ENCODE results near the gene ULBP3.

Gene ULBP3

DNA sequence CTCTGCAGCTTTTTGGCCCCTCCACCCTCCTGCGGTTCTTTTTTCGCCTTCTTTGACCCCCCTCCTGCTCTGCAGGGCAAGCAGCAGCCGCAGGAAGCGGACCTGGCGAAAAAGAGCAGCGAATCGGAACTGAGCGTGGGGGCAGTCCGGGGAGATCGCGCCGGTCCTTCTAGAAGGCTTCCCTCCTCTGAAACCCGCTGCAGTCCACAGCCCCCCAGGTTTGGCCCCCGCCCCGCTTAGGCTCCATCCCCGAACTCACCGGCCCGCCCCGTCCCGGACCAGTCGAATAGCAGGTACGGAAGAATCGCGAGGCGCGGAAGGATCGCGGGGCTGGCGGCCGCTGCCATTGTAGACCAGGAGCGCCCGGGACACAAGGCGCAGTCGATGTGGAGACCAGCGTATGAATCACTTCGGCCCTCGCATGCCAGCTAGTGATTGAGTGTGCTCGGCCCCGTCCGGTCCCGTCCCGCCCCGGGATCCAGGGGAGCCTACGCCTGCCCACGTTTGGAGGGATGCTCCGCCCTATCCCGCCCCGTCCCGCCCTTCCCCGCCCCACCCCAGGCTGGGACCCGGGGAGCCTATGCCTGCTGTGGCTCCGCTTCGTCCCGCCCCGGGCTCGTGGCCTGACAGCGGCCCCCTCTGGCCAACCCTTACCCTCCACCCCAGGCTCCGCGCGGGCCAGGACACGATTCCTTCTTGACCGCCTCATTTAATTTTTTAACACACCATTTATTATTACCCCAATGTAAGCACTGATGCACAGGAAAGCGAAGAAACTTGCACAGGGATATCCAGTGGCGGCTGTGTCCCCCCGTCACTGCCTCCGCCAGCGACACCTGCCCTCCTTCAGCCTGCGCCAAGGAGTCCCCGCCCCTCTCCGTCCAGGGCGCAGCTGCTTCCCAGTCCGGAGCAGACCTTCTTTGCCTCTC lies at the start of gene ULBP3:
ULBP3 (minus strand) TSS at position 402 of the 929 bp plus-strand sequence; CDS start at position 347, 55 bp downstream.
- peak; percentile 57 for DNase-seq

DNA sequence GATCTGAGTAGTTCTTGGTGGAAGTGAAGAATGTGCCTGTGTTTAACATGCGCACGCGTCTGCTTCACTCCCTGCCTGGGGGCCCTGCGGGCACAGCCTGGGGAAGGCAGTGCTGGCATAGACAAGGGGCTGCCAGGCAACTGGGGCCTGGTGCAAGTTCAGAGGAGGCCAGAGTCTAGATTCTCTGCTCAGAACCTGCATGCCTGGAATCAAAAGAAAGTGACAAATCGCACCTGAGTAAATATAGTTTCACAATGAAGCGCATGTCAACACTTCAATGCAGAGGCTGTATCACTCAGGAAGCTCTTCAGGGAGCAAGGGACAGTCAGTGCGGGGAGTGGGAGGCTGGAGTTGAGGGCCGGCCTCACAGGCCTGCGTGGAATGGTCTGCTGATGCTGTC lies 49.7 kb upstream of the ULBP3 start:
- no peak for DNase-seq

DNA sequence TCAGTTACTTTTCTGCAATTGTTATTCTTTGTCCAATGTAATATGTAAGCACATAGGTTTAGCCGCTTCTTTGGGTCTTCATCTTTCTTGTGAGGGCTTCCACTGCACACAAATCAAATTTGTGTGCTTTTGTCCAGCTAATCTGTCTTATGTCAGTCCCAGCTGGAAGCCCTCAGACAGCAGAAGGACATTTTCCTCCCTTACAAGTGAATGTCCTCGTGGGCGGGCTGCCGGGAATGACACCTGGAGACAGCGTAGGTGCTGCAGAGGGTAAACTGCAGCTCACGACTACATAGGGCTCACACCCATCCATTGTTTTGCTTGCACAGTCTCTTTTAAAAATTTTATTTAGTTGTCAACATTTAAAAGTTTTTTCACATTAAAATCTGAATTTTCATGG lies 49.3 kb upstream of the ULBP3 start:
- no peak for DNase-seq

DNA sequence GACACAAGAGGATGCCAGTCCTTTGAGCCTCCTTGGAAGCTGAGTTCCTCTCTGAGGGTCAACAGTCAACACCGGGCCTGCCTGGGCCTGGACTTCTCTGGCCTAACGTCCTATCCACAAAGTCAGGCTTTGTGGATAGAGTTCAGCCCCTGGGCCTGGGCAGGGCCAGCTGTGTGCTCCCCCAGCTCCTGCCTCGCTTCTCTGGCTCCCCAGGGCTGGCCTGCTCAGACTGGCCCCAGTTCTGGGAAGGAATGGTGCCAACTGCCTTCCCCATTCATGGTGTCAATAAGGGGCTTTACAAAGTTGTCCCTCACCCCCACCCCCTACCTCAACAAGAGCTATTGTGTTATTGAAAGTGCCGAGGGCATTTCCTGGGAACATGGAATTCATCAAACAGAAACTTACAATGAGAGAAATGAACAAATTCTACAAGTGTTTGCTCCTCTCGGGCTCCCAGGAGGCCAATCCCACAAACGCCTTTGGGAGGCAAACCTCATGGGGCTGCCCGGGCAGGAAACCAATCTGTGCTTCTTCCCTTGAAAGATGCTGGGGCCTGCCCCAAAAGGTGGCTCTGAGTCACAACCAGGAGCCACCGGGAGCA lies 47.4 kb upstream of the ULBP3 start:
- no peak for DNase-seq

DNA sequence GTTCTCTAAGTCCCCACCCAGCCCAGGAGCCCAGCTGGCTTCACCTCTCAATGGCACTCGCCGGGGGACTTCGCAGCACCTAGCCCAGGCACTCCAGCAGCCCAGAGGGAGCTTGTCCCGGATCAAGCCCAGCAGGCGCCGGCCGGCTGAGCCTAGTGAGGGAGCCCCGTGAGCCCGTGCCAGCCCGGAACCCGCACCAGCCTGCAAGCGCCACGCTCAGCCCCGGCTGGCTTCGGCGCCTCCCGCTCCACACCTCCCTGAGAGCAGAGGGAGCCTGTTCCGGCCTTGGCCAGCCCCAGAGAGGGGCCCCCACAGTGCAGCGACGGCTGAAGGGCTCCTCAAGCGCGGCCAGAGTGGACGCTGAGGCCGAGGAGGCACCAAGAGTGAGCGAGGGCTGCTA lies 46.8 kb upstream of the ULBP3 start:
- no peak for DNase-seq

DNA sequence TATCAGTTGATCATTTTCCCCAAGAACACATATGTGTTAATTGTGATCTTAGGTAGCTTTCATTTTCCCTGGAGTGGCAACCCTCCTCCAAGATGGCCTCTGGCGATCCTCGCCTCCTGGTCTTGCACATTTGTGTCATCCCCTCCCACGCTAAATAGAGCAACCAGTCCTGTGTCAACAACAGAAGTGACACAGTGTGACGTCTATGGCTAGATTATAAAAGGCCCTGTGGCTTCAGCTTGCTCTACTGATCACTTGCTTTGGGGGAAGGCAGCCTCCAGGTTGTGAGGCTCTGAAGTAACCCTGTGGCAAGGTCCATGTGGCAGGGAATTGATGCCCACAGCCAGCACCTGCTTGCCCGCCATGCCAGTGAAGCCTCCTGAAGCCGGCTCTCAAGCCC lies 43.3 kb upstream of the ULBP3 start:
- no peak for DNase-seq

DNA sequence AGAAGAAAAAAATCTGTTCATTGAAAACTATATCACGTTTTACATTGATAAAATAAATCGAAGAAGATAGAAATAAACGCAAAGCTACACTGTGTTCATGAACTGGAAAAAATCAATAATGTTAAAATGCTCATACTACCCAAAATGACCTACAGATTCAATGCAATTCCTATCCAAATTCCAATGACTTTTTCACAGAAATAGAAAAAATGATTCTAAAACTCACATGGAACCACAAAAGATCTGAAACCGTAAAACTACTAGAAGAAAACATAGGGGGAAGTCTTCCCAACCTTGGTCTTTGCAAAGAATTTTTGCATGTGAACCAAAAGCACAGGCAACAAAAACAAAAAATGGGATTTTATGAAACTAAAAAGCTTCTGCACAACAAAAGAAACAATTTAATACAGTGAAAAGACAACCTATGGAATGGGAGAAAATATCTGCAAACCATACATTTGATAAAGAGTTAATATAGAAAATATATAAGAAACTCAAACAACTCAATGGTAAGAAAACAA lies 33.9 kb upstream of the ULBP3 start:
- no peak for DNase-seq

DNA sequence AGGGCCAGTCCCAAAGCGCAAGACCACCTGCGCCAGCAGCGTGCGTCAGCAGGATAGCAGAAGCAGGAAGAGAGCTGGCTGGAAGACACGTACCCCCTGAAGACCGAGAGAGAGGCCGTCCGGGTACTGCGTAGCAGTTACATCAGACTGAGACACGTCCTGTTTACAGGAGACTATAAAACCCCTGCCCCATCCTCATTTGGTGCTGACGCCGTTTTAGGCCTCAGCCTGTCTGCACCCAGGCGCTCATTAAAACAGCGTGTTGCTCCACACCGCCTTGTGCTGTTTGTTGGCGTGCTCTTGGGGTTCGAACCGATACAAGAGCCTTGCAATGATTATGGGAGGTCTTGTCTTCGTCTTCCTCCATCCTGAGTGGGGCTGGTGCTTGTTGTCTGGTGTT lies 31.8 kb upstream of the ULBP3 start:
- DNase-seq = no peak

DNA sequence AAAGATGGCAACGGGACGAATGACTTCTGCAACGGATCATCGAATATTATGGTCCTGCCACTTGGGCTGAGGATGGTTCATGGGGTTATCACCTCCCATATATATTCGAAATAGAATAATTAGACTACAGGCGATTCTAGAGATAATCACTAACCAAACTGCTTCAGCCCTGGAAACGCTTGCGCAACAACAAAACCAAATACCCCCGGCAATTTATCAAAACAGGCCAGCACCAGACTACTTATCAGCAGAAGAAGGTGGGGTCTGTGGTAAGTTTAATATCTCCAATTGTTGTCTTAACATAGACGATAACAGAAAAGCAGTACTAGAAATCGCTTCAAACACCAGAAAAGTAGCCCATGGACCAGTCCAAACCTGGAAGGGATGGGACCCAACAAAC lies 31.0 kb upstream of the ULBP3 start:
- DNase-seq = no peak

DNA sequence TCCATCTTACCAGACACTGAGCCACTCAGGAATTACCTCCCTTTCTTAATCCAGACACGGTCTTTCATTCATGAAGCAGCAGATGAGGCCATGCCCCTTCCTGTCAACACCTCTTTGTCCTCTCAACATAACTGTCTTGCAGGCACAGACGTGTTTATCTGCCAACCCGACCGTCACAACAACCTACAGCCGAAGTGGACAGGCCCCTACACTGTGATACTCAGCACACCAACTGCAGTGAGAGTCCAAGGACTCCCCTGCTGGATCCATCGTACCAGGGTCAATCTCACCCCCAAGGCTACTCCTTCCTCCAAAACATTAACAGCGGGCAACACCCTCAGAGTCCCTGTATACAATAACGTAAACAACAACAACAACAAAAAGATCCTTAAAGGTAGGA lies 30.6 kb upstream of the ULBP3 start:
- no peak for DNase-seq

DNA sequence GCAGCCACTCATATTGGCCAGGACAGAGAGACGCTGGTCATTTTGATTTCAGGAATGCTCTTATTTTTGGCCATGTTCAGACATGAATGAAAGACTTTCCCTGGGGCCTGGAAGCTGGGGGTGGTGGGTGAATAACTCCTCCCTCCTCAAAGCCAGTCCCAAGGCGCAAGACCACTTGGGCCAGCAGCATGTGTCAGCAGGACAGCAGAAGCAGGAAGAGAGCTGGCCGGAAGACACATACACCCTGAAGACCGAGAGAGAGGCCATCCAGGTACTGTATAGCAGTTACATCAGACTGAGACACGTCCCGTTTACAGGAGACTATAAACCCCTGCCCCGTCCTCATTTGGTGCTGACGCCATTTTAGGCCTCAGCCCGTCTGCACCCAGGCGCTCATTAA lies 29.2 kb upstream of the ULBP3 start:
- no peak for DNase-seq

DNA sequence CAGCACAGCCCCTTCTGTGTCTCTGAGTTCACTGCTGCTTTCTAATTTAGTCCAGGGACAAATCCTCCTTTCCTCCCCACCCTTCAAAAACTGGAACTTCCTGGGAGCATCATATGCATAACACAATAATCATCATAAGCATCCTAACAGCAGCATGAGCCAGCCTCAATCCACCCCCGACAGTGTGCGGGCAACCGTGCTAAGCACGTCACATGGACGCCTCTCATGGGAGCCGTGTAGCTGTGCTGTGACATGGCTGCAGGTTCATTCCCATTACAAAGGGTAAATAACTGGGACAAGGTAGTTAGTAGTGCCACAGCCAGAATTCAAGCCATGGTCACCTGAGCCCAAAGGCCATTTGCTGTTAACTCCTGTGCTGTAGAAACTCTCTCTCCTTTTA lies 24.5 kb upstream of the ULBP3 start:
- no peak for DNase-seq

DNA sequence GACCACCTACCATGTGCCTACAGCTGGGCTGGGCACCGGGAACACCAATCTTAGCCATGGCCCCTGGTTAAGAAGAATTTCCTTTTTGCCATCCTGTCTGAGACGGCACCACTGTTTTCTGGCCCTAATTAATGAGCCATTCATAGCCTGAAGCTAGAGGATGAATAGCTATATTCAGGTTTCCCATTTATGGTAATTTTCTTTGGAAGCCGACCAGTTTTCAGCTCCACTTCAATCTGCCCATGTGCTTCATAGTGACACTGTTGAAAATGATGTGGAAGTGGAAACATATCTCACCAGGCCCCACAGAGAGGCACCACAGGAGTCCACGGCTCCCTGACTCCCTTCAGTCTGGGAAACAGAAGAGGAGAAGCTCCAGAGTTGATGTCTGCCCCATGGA lies 22.6 kb upstream of the ULBP3 start:
- no peak for DNase-seq

DNA sequence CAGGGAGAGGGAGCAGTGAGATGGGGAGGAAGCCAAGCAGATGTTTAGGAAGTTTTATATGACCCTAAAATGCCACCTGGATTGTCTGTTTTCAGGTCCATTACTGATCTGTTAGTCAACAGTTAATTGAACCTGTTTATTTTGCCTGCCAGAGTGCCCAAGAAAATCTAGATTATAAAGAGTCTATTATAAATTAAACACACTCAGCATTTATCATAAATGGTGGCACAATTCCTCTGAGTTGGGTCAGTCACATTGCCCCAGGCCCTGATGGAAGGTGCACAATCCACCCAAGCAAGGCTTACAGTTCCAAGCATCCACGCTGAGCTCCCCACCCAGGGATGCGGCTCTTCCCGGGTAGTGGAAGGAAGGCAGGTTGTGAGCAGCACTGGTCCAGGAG lies 21.4 kb upstream of the ULBP3 start:
- no peak for DNase-seq

DNA sequence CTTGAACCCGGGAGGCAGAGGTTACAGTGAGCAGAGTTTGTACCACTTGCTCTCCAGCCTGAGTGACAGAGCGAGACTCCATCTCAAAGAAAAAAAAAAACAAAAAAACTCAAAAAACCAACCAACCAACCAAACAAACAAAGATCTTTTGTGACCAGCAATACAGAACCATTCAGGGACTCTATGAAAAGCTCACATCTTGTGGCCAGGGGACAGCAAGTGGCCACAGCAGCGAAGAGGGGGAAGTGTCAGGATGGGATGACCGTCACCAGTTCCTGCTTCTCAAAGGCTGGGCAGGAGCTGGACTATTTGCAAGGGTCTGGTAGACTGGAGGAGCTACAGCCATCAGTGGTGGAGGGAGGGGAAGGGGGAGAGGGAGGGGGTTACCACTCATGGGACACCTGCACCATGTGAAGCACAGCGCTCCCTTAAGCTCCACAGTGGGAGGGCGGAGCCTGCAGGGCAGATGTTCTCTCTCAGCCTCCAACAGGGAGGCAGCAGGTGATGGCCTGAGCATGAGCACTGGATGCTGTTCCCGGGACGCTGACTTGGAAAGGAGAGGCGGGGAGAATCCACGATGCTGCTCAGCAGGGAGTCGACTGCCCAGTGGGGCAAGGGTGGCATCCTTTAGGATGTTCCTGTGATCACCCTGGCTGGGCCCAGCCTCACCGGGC lies 19.7 kb upstream of the ULBP3 start:
- DNase-seq = no peak

DNA sequence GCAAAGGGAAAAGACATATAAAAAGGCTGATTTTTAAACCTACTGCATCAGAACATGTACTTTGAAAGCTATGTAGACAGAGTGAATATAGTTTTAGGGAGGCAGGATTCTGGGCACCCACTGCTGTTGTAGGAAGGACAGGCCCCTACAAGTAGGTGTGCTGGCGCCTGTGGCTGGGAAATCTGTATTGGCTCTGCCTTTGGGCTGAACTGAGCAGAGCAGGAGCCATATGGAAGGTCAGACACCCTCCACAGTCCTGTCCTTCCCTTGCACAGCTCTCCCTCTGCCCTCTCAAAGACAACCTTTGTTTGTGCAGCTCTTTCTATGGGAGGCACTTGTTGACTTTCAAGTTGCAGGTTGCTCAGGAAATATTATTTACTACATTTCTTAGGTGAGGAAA lies 18.4 kb upstream of the ULBP3 start:
- DNase-seq = no peak

DNA sequence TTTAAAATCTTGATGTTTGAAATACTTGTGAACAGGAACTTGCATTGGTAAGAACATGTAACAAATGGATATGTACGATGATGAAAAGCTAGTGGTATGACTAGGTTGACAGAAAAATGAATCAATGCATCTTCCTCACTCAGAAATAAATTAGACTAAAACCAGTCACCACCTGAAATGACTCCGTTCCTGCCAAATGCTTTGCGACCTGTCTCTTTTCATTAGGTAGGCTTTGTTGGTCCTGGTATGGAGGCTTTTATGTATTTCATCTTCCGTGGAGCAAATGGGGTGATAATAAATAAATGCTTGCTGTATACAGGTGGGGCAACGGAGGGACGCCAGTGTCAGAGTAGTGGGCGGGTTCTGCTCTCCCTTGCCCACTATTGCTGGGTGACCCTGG lies 17.1 kb upstream of the ULBP3 start:
- DNase-seq = no peak

DNA sequence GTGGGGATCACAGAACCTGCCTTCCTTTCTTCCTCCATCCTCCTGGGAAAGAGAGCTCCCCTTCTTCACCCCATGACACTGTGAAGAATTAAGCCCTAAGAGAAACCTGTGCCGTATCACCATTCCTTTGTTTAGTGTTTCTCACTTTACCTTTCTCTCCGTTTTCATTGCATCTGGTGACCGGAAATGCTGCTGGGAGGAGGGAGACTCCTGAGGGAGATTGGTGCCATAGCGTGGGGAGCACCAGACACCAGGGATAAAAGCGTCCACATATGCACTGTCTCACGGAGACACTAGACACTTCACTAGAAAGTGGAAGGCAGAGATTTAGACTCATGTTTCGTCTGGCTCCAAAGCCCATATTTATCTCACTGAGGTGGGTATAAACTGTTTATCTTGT lies 15.5 kb upstream of the ULBP3 start:
- no peak for DNase-seq

DNA sequence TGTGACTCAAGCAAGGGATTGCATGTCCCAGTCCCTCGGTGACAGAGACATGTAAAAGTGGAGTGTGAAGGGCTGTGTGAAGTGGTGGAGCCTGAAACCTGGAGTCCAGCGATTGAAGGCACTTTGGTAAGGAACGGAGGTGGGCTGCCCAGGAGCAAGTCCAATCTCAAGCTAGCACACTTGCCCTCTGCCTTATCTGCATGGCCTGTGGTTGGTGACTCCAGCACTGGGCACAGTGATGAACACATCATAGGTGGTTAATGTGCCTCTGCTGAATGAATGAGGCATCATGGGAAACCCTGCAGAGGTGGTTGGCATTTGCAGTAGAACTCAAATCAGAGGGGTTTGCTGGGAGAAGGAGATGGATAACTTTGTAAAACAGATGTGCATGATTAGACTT lies 14.9 kb upstream of the ULBP3 start:
- no peak for DNase-seq

DNA sequence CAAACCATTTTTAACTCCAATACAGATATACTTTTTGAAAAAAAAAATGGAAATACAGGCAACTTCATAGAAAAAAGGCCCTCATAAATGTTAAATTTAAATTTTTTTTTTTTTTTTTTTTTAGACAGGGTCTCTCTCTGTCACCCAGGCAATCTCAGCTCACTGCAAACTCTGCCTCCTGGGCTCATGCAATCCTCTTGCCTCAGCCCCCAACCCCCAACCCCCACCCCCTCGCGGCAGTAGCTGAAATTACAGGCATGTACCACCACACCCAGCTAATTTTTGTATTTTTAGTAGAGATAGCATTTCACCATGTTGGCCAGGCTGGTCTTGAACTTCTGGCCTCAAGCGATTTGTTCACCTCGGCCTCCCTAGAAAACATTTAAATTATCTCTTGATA lies 12.8 kb upstream of the ULBP3 start:
- no peak for DNase-seq

DNA sequence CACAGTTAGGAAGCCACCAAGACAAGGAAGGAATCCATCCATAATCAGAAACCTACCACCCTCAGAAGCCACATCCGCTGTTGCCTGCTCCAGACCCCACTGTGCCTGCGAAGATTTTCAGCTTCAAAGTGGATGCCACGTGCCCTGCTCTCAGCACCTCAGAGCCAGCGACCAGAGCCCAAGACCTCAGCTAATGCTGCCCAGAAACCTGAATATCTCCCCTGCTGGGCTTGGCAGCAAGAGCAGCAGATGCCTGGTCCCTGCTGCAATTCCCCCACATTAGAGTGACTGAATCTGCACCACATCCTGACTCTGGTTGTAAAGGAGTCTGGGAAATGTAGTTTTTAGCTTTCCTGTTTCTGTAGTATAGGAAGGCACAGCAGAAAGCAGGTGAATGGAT lies 10.7 kb upstream of the ULBP3 start:
- no peak for DNase-seq

DNA sequence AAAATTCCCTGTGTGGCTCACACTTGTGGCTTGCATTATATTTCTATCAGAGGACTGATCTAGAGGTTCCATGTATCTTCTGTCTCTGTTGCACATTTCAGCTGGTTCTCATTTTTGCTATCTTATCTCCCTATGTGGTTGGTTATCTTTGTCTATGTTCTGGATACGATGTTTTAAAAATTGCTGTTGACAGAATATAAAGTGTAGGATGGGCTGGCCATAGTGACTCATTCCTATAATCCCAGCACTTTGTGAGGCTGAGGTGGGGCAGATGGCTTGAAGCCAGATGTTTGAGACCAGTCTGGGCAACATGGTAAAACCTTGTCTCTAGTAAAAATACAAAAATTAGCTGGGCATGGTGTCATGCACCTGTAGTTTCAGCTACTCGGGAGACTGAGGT lies 9.9 kb upstream of the ULBP3 start:
- DNase-seq = no peak

DNA sequence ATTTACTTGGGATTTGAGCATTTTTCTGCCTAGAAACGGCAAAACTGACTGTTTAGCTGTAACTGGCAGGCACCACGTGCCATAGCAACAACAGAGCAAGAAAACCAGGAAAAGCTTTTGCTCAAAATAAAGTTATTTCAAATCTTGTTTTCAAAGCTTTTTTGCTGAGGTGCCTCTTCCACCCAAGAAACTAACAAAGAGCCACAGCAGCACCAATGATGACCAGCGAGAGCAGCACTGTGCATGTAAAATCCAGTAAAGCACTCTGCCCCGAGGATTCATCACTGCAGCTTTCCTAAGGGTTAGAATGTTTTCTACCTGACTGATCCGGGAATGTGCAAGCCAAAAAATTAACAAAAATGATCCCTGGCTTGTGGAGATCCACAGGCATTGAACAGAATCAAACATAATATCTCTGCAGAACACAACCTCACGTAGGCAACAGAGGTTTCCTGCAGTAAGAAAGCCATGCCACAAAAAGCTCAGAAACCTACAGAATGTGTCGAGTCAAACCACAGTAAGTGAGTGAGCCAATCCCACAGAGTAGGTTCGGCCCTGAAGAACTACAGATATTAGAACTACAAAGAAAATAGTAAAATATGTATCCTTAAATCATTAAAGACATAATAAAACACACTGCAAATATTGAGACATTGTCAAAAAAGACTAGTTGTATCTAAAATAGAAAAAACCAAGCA lies 7.4 kb upstream of the ULBP3 start:
- DNase-seq = no peak

Data from NCI-H1105 (cell line).